ENCODE results near the gene ADCY1.

Gene ADCY1

GRCh38 chr7:45625067-45625466 is 50.9 kb downstream of the ADCY1 start:
- ChIA-PET CTCF (no interaction called here), POLR2A (no interaction called here)
- no peak overlapping the region for H3K4me3 ChIP-seq (ENCODE audit: low read depth, low read length)
- DNase-seq (ENCODE audit: low read depth, low spot score): no peak
- TF ChIP-seq, protein P1, sequence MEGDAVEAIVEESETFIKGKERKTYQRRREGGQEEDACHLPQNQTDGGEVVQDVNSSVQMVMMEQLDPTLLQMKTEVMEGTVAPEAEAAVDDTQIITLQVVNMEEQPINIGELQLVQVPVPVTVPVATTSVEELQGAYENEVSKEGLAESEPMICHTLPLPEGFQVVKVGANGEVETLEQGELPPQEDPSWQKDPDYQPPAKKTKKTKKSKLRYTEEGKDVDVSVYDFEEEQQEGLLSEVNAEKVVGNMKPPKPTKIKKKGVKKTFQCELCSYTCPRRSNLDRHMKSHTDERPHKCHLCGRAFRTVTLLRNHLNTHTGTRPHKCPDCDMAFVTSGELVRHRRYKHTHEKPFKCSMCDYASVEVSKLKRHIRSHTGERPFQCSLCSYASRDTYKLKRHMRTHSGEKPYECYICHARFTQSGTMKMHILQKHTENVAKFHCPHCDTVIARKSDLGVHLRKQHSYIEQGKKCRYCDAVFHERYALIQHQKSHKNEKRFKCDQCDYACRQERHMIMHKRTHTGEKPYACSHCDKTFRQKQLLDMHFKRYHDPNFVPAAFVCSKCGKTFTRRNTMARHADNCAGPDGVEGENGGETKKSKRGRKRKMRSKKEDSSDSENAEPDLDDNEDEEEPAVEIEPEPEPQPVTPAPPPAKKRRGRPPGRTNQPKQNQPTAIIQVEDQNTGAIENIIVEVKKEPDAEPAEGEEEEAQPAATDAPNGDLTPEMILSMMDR (IDR thresholded peaks at IDR 0.05; ENCODE audit: insufficient read depth, low read length, missing control alignments): no peak

- DNase-seq (ENCODE audit: low read depth, low spot score): no peak
- no peak overlapping the region for H3K4me3 ChIP-seq (ENCODE audit: low read depth, low read length)
- CTCF ChIA-PET: no interaction called here
- POLR2A ChIA-PET: no interaction called here
- TF ChIP-seq, protein P1 (IDR thresholded peaks at IDR 0.05; ENCODE audit: insufficient read depth, low read length, missing control alignments): no peak
These were observed 51.7 kb downstream of the ADCY1 start for GRCh38 chr7:45625714-45626440.

DNA sequence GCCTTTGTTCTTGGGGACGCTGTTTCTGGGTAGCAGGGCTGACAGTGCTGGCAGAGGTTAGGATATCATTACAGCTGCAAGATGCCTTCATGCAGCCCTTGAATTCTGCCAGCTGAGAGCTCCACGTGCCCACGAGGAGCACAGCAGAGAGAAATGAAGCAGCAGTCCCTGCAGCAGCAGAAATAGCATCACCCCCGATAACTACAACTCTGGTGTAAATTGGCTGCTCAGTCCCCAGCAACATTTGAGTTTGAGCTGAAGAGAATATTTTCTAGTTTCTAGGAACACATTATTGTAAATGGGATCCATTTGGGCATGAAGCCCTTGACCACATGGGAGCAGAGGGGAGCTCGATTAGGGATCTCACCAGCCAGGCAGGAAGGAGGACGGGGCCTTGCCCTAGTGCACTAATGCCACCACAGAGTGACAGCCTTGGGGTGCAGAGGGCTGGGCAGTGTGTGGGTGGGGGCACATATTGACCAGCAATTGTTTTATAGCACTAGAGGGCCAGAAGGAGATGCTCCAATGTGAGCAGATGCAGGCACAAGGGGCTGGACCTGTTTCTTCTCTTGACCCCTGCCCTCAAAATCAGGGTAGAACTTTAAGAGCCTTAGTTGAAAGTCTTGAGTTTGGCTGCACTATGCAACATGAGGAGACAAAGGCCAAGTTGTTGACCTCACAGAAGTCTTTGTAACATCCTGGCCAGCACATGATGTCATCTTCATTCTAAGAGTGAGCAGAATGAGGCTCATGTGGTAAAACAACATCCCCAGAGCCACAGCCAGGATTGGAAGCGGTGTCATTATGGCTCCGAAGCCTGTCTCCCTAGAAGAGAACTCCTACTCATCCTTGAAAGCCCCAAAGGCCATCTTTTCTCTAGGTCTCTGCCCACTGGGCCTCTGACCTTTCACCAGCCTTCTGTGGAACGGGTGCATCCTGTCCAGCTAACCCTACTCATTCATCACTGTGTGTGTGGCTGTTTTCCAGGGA is 52.6 kb downstream of the ADCY1 start:
- TF ChIP-seq, protein P1 (IDR thresholded peaks at IDR 0.05; ENCODE audit: insufficient read depth, low read length, missing control alignments): no peak
- no peak overlapping the region for H3K4me3 ChIP-seq (ENCODE audit: low read depth, low read length)
- CTCF ChIA-PET: no interaction called here
- no peak for DNase-seq (ENCODE audit: low read depth, low spot score)
- POLR2A ChIA-PET: no interaction called here

DNA sequence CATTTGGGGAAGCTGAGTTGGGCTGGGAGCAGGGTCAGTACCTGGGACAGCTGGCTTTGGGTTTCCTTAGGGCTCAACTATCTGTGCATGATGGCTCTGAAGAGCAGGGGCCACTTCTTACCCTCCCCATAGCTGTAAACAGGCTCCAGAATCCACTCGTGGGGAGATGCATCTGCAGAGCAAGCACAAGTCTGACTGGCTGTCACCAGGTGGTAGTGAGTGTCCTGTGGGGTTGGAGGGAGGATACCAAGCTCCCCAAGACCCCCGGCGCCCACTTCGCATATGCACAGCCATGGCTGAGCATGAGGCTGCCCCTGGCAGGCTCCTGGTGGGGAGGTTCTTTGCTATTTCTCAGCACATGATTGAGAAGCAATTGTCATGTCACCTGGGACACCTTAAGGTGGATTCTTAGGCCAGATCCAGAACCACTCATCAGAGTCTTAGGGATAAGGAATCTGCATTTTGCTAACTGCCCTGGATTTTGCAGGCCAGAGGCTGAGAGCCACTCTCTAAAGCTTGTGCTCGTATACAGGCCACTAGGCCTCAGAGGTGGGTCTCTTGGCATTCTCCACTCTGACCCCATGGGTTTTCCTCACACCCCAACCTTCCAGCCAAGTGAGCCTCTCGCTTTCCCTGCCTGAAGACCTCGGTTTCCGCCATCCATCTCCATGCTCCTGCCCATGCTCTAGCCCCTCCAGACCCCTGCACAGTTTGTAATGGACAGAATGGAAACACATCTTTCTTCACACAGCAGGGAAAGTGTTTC is 53.7 kb downstream of the ADCY1 start:
- POLR2A ChIA-PET: no interaction called here
- no peak for DNase-seq (ENCODE audit: low read depth, low spot score)
- no peak overlapping the region for H3K4me3 ChIP-seq (ENCODE audit: low read depth, low read length)
- TF ChIP-seq, protein P1 (IDR thresholded peaks at IDR 0.05; ENCODE audit: insufficient read depth, low read length, missing control alignments): no peak
- CTCF ChIA-PET: no interaction called here

DNA sequence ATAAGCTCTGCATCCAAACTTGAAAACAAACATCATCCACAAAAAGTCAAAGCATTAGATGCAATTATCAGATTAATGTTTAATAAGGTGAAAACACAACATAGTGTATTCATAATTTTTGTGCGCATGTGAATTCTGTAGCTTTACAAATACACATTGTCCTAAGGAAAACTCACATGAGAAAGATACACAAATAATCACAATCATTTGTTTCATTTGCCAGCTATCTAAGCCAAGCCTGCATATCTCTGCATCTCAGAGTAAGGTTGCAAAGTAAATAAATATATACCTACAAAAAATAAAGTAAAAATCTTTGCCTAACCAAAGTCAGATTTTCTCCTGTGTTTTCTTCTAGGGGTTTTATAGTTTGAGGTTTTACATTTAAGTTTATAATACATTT is 57.4 kb downstream of the ADCY1 start:
- TF ChIP-seq, protein P1 (IDR thresholded peaks at IDR 0.05; ENCODE audit: insufficient read depth, low read length, missing control alignments): no peak
- no peak overlapping the region for H3K4me3 ChIP-seq (ENCODE audit: low read depth, low read length)

More for the DNA sequence above, 57.4 kb downstream of the ADCY1 start:
- no peak for DNase-seq (ENCODE audit: low read depth, low spot score)
- POLR2A ChIA-PET: no interaction called here
- CTCF ChIA-PET: interaction anchor here (1.3 kb wide), 1 partner anchor 32 kb away, joined by 5 read pairs; no protein-coding TSS in a partner anchor

Measured in AG04449 (cell line).